IgD-negative memory B cell (primary cell): Measurements from ENCODE around the gene TBX19. TPM values are rescaled to one million over a fixed set of nuclear protein-coding genes. Genes with fewer than 3 reads are reported as not detected.

Experiments used
- H3K27ac Mint-ChIP-seq, 3 donors: one replicate each; pipeline ENCODE4 v1.8.0; 2020 to 2022; ENCODE audit warnings: mild to moderate bottlenecking in 3 of 3, mixed read lengths in 3 of 3, moderate library complexity in 1 of 3
- H3K27me3 Mint-ChIP-seq: one replicate; pipeline ENCODE4 v1.8.0; 2021; ENCODE audit warnings: mixed read lengths
- H3K36me3 Mint-ChIP-seq: one replicate; pipeline ENCODE4 v1.8.0; 2020; ENCODE audit warnings: mild to moderate bottlenecking, mixed read lengths
- H3K4me1 Mint-ChIP-seq, 3 donors: one replicate each; pipeline ENCODE4 v1.8.0; 2020 to 2022; ENCODE audit warnings: mixed read lengths in 3 of 3, mild to moderate bottlenecking in 1 of 3
- H3K4me3 Mint-ChIP-seq, 4 donors: one replicate each; pipeline ENCODE4 v1.8.0; 2020 to 2022; ENCODE audit warnings: mild to moderate bottlenecking in 4 of 4, mixed read lengths in 4 of 4, moderate library complexity in 3 of 4
- H3K9me3 Mint-ChIP-seq, 3 donors: one replicate each; pipeline ENCODE4 v1.8.0; 2020 to 2021; ENCODE audit warnings: mixed read lengths in 3 of 3, mild to moderate bottlenecking in 1 of 3
- polyA plus RNA-seq: library from polyadenylated mRNA; unstranded; fragments of 300-500 nt; fragmentation: Illumina TruSeq; gene quantifications from one replicate; pipeline ENCODE4 v1.2.3, GENCODE V29; 2021

TBX19 gene
- 2.5 TPM for polyA plus RNA-seq

GRCh38 chr1:168280296-168280927 lies at the start of gene TBX19:
Gene TBX19 (plus strand): TSS chr1:168280877. CDS start chr1:168281091, 214 bp downstream.
- Mint-ChIP-seq H3K4me3 (no peak within 1 kb of the TSS), H3K27ac (peak within 1 kb of the TSS in 1 of 3 donors; percentile 47), H3K4me1 (peaks cover 0 to 2% (median 2%) of the 10 kb centered on the region in 3 donors), H3K36me3 (peaks cover 18% of the 10 kb centered on the region), H3K9me3 (peaks cover 0 to 2% (median 0%) of the 10 kb centered on the region in 3 donors), H3K27me3 (no peaks in the 10 kb centered on the region)

- peak overlapping the region in 1 of 4 donors; percentile 10 for H3K4me3 Mint-ChIP-seq
- H3K27ac Mint-ChIP-seq = no peak overlapping the region
- no peaks in the 10 kb centered on the region for H3K9me3 Mint-ChIP-seq
- no peaks in the 10 kb centered on the region for H3K27me3 Mint-ChIP-seq
- peaks cover 3 to 34% (median 25%) of the 10 kb centered on the region in 3 donors for H3K4me1 Mint-ChIP-seq
- no peaks in the 10 kb centered on the region for H3K36me3 Mint-ChIP-seq
Measured at GRCh38 chr1:168234846-168235547, 45.7 kb upstream of the TBX19 start.

GRCh38 chr1:168235548-168235885 lies 45.2 kb upstream of the TBX19 start:
- Mint-ChIP-seq H3K9me3 (no peaks in the 10 kb centered on the region), H3K36me3 (peaks cover 3% of the 10 kb centered on the region), H3K27ac (no peak overlapping the region)

GRCh38 chr1:168235937-168236336 lies 44.7 kb upstream of the TBX19 start:
- Mint-ChIP-seq H3K27ac (no peak overlapping the region), H3K9me3 (no peaks in the 10 kb centered on the region), H3K27me3 (no peaks in the 10 kb centered on the region), H3K4me1 (peaks cover 2 to 31% (median 25%) of the 10 kb centered on the region in 3 donors), H3K4me3 (no peak overlapping the region), H3K36me3 (peaks cover 3% of the 10 kb centered on the region)

More at GRCh38 chr1:168235548-168235885, 45.2 kb upstream of the TBX19 start:
- Mint-ChIP-seq H3K4me1 (peaks cover 2 to 34% (median 25%) of the 10 kb centered on the region in 3 donors), H3K27me3 (no peaks in the 10 kb centered on the region), H3K4me3 (peak overlapping the region in 1 of 4 donors; percentile 10)

- Mint-ChIP-seq H3K4me1 (peaks cover 2 to 25% (median 24%) of the 10 kb centered on the region in 3 donors), H3K27ac (peak overlapping the region in 1 of 3 donors; percentile 29), H3K9me3 (no peaks in the 10 kb centered on the region), H3K4me3 (no peak overlapping the region), H3K27me3 (no peaks in the 10 kb centered on the region), H3K36me3 (peaks cover 3% of the 10 kb centered on the region)
Measured at GRCh38 chr1:168236836-168237611, 43.7 kb upstream of the TBX19 start.

- Mint-ChIP-seq H3K36me3 (peaks cover 19% of the 10 kb centered on the region), H3K4me1 (peaks cover 10 to 15% (median 10%) of the 10 kb centered on the region in 3 donors), H3K9me3 (no peaks in the 10 kb centered on the region), H3K4me3 (no peak overlapping the region), H3K27me3 (no peaks in the 10 kb centered on the region), H3K27ac (no peak overlapping the region)
Measured at GRCh38 chr1:168243198-168243597, 37.5 kb upstream of the TBX19 start.

- Mint-ChIP-seq H3K4me1 (peaks cover 10 to 16% (median 15%) of the 10 kb centered on the region in 3 donors), H3K27me3 (no peaks in the 10 kb centered on the region), H3K4me3 (no peak overlapping the region), H3K27ac (peak overlapping the region in 1 of 3 donors; percentile 76), H3K36me3 (peaks cover 22% of the 10 kb centered on the region), H3K9me3 (no peaks in the 10 kb centered on the region)
Measured at GRCh38 chr1:168243636-168244212, 37.0 kb upstream of the TBX19 start.

GRCh38 chr1:168245042-168245441 lies 35.6 kb upstream of the TBX19 start:
- Mint-ChIP-seq H3K27ac (no peak overlapping the region), H3K36me3 (peaks cover 22% of the 10 kb centered on the region), H3K4me1 (peaks cover 12 to 18% (median 15%) of the 10 kb centered on the region in 3 donors), H3K9me3 (no peaks in the 10 kb centered on the region), H3K4me3 (no peak overlapping the region), H3K27me3 (no peaks in the 10 kb centered on the region)

- no peaks in the 10 kb centered on the region for H3K9me3 Mint-ChIP-seq
- H3K4me1 Mint-ChIP-seq = peaks cover 15 to 18% (median 17%) of the 10 kb centered on the region in 3 donors
- H3K36me3 Mint-ChIP-seq = peaks cover 21% of the 10 kb centered on the region
- H3K27ac Mint-ChIP-seq = no peak overlapping the region
- no peak overlapping the region for H3K4me3 Mint-ChIP-seq
- no peaks in the 10 kb centered on the region for H3K27me3 Mint-ChIP-seq
Measured at GRCh38 chr1:168246506-168246905, 34.2 kb upstream of the TBX19 start.

GRCh38 chr1:168252204-168252733 lies 28.4 kb upstream of the TBX19 start:
- H3K4me1 Mint-ChIP-seq = peaks cover 14 to 17% (median 15%) of the 10 kb centered on the region in 3 donors
- H3K27me3 Mint-ChIP-seq = no peaks in the 10 kb centered on the region
- H3K9me3 Mint-ChIP-seq = peaks cover 0 to 13% (median 4%) of the 10 kb centered on the region in 3 donors
- peaks cover 36% of the 10 kb centered on the region for H3K36me3 Mint-ChIP-seq
- no peak overlapping the region for H3K27ac Mint-ChIP-seq
- H3K4me3 Mint-ChIP-seq = no peak overlapping the region

- H3K36me3 Mint-ChIP-seq = peaks cover 39% of the 10 kb centered on the region
- H3K9me3 Mint-ChIP-seq = peaks cover 0 to 13% (median 4%) of the 10 kb centered on the region in 3 donors
- peaks cover 7 to 12% (median 8%) of the 10 kb centered on the region in 3 donors for H3K4me1 Mint-ChIP-seq
- H3K27me3 Mint-ChIP-seq = no peaks in the 10 kb centered on the region
- H3K27ac Mint-ChIP-seq = no peak overlapping the region
- H3K4me3 Mint-ChIP-seq = no peak overlapping the region
Measured at GRCh38 chr1:168256164-168256563, 24.5 kb upstream of the TBX19 start.

GRCh38 chr1:168257397-168257796 lies 23.3 kb upstream of the TBX19 start:
- H3K4me3 Mint-ChIP-seq = no peak overlapping the region
- H3K27ac Mint-ChIP-seq = no peak overlapping the region
- peaks cover 1 to 13% (median 4%) of the 10 kb centered on the region in 3 donors for H3K9me3 Mint-ChIP-seq
- peaks cover 6 to 10% (median 7%) of the 10 kb centered on the region in 3 donors for H3K4me1 Mint-ChIP-seq
- peaks cover 42% of the 10 kb centered on the region for H3K36me3 Mint-ChIP-seq
- H3K27me3 Mint-ChIP-seq = no peaks in the 10 kb centered on the region

- Mint-ChIP-seq H3K4me1 (peaks cover 5 to 7% (median 6%) of the 10 kb centered on the region in 3 donors), H3K36me3 (peaks cover 37% of the 10 kb centered on the region), H3K27me3 (no peaks in the 10 kb centered on the region), H3K27ac (no peak overlapping the region), H3K4me3 (no peak overlapping the region), H3K9me3 (peaks cover 4 to 13% (median 4%) of the 10 kb centered on the region in 3 donors)
Measured at GRCh38 chr1:168259567-168259966, 21.1 kb upstream of the TBX19 start.

- H3K36me3 Mint-ChIP-seq = peaks cover 34% of the 10 kb centered on the region
- H3K4me1 Mint-ChIP-seq = peaks cover 5 to 7% (median 6%) of the 10 kb centered on the region in 3 donors
- no peak overlapping the region for H3K27ac Mint-ChIP-seq
- H3K4me3 Mint-ChIP-seq = no peak overlapping the region
- no peaks in the 10 kb centered on the region for H3K27me3 Mint-ChIP-seq
- peaks cover 4 to 7% (median 4%) of the 10 kb centered on the region in 3 donors for H3K9me3 Mint-ChIP-seq
Measured at GRCh38 chr1:168260393-168260792, 20.3 kb upstream of the TBX19 start.
